ENCODE measurements around the gene EME1.

Gene EME1

DNA sequence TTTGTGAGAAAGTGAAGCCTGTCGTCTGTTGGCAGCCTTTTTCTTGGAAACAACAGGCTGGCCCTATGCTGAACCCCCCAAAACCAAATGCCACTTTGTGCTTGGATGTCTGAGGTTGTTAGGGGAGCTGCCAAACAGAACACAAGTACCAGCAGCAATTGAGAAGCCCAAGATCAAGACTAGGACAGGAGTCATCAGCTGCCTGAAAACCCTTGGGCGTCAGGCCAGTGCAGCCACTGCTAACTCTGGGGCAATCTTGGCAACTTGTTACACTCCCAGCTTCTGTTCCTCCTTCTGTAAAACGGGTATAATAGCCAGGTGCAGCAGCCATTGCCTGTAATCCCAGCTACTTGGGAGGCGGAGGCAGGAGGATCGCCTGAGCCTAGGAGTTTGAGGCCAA is 33.5 kb downstream of the EME1 start:
- no peak for ATAC-seq
- TF ChIP-seq, protein P1, sequence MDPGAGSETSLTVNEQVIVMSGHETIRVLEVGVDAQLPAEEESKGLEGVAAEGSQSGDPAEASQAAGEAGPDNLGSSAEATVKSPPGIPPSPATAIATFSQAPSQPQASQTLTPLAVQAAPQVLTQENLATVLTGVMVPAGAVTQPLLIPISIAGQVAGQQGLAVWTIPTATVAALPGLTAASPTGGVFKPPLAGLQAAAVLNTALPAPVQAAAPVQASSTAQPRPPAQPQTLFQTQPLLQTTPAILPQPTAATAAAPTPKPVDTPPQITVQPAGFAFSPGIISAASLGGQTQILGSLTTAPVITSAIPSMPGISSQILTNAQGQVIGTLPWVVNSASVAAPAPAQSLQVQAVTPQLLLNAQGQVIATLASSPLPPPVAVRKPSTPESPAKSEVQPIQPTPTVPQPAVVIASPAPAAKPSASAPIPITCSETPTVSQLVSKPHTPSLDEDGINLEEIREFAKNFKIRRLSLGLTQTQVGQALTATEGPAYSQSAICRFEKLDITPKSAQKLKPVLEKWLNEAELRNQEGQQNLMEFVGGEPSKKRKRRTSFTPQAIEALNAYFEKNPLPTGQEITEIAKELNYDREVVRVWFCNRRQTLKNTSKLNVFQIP (CRISPR knock-in tag; IDR thresholded peaks at IDR 0.05; ENCODE audit: borderline replicate concordance, low read depth) = no peak
- TF ChIP-seq PPARA (CRISPR knock-in tag; IDR thresholded peaks at IDR 0.05; ENCODE audit: borderline replicate concordance) (no peak), PATZ1 (CRISPR knock-in tag; IDR thresholded peaks at IDR 0.05; ENCODE audit: borderline replicate concordance) (no peak), CSDC2 (CRISPR knock-in tag; IDR thresholded peaks at IDR 0.05) (no peak), ESRRG (CRISPR knock-in tag; IDR thresholded peaks at IDR 0.05) (no peak), ZC3H10 (CRISPR knock-in tag; IDR thresholded peaks at IDR 0.05) (no peak), TCF4 (CRISPR knock-in tag; IDR thresholded peaks at IDR 0.05; ENCODE audit: borderline replicate concordance) (no peak), SNAI2 (CRISPR knock-in tag; IDR thresholded peaks at IDR 0.05) (no peak), ISL1 (CRISPR knock-in tag; IDR thresholded peaks at IDR 0.05) (no peak), RARB (CRISPR knock-in tag; IDR thresholded peaks at IDR 0.05) (no peak), ARNTL (CRISPR knock-in tag; IDR thresholded peaks at IDR 0.05; ENCODE audit: borderline replicate concordance, low read depth) (no peak), ZNF70 (CRISPR knock-in tag; IDR thresholded peaks at IDR 0.05) (no peak), ZNF565 (CRISPR knock-in tag; conservative IDR thresholded peaks at IDR 0.05; ENCODE audit: low read depth) (no peak), ZFP30 (CRISPR knock-in tag; IDR thresholded peaks at IDR 0.05) (no peak), TOX (CRISPR knock-in tag; IDR thresholded peaks at IDR 0.05; ENCODE audit: borderline replicate concordance) (no peak), CSRNP3 (CRISPR knock-in tag; IDR thresholded peaks at IDR 0.05) (no peak), ZNF8 (CRISPR knock-in tag; IDR thresholded peaks at IDR 0.05) (no peak), BACH2 (CRISPR knock-in tag; IDR thresholded peaks at IDR 0.05; ENCODE audit: borderline replicate concordance) (no peak)
- TF ChIP-seq, protein P2, sequence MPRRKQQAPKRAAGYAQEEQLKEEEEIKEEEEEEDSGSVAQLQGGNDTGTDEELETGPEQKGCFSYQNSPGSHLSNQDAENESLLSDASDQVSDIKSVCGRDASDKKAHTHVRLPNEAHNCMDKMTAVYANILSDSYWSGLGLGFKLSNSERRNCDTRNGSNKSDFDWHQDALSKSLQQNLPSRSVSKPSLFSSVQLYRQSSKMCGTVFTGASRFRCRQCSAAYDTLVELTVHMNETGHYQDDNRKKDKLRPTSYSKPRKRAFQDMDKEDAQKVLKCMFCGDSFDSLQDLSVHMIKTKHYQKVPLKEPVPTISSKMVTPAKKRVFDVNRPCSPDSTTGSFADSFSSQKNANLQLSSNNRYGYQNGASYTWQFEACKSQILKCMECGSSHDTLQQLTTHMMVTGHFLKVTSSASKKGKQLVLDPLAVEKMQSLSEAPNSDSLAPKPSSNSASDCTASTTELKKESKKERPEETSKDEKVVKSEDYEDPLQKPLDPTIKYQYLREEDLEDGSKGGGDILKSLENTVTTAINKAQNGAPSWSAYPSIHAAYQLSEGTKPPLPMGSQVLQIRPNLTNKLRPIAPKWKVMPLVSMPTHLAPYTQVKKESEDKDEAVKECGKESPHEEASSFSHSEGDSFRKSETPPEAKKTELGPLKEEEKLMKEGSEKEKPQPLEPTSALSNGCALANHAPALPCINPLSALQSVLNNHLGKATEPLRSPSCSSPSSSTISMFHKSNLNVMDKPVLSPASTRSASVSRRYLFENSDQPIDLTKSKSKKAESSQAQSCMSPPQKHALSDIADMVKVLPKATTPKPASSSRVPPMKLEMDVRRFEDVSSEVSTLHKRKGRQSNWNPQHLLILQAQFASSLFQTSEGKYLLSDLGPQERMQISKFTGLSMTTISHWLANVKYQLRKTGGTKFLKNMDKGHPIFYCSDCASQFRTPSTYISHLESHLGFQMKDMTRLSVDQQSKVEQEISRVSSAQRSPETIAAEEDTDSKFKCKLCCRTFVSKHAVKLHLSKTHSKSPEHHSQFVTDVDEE (CRISPR knock-in tag; IDR thresholded peaks at IDR 0.05) = no peak
- TF ChIP-seq, protein P3, sequence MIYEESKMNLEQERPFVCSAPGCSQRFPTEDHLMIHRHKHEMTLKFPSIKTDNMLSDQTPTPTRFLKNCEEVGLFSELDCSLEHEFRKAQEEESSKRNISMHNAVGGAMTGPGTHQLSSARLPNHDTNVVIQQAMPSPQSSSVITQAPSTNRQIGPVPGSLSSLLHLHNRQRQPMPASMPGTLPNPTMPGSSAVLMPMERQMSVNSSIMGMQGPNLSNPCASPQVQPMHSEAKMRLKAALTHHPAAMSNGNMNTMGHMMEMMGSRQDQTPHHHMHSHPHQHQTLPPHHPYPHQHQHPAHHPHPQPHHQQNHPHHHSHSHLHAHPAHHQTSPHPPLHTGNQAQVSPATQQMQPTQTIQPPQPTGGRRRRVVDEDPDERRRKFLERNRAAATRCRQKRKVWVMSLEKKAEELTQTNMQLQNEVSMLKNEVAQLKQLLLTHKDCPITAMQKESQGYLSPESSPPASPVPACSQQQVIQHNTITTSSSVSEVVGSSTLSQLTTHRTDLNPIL (CRISPR knock-in tag; IDR thresholded peaks at IDR 0.05; ENCODE audit: low read depth) = no peak

DNA sequence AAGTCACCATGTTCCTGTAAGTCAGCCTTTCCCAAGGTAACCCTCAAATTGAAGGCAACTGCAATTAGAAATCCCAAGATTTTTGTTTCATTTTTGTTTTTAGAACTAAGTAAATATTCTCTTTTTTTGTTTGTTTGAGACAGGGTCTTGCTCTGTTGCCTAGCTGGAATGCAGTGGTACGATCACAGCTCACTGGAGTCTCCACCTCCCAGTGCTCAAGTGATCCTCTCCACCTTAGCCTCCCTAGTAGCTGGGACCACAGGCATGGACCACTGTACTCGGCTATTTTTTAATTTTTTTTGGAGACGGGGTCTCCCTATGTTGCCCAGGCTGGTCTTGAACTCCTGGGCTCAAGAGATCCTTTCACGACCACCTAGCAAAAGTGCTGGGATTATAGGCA is 34.9 kb downstream of the EME1 start:
- no peak for ATAC-seq
- TF ChIP-seq OSR1 (CRISPR knock-in tag; IDR thresholded peaks at IDR 0.05) (no peak), ISL1 (CRISPR knock-in tag; IDR thresholded peaks at IDR 0.05) (no peak), PPARA (CRISPR knock-in tag; IDR thresholded peaks at IDR 0.05; ENCODE audit: borderline replicate concordance) (no peak), CSDC2 (CRISPR knock-in tag; IDR thresholded peaks at IDR 0.05) (no peak), SNAI2 (CRISPR knock-in tag; IDR thresholded peaks at IDR 0.05) (no peak), CSRNP3 (CRISPR knock-in tag; IDR thresholded peaks at IDR 0.05) (no peak), TOX (CRISPR knock-in tag; IDR thresholded peaks at IDR 0.05; ENCODE audit: borderline replicate concordance) (no peak), ZFP30 (CRISPR knock-in tag; IDR thresholded peaks at IDR 0.05) (no peak), ZNF565 (CRISPR knock-in tag; conservative IDR thresholded peaks at IDR 0.05; ENCODE audit: low read depth) (no peak), ZFP3 (CRISPR knock-in tag; IDR thresholded peaks at IDR 0.05) (no peak), GLIS3 (CRISPR knock-in tag; IDR thresholded peaks at IDR 0.05) (no peak), ZNF70 (CRISPR knock-in tag; IDR thresholded peaks at IDR 0.05) (no peak), RARB (CRISPR knock-in tag; IDR thresholded peaks at IDR 0.05) (no peak), TCF4 (CRISPR knock-in tag; IDR thresholded peaks at IDR 0.05; ENCODE audit: borderline replicate concordance) (no peak), ZNF8 (CRISPR knock-in tag; IDR thresholded peaks at IDR 0.05) (no peak)
- TF ChIP-seq, protein P1 (CRISPR knock-in tag; IDR thresholded peaks at IDR 0.05; ENCODE audit: borderline replicate concordance, low read depth) = no peak
- TF ChIP-seq, protein P2 (CRISPR knock-in tag; IDR thresholded peaks at IDR 0.05) = no peak
